Duodenal mucosa (tissue), 2 donors: ENCODE results near the gene CAB39.
A peak's percentile ranks its signal among the peaks of the same experiment; 100 is the strongest.

Source experiments
- H3K27ac ChIP-seq: one replicate; pipeline ENCODE4 v1.7.0; 2013; ENCODE audit warnings: low read depth, low read length
- H3K27me3 ChIP-seq, 2 donors: one replicate each; pipeline ENCODE4 v1.7.0; 2013; ENCODE audit warnings: low read length in 2 of 2, control low read depth in 1 of 2; ENCODE audit not compliant: insufficient read depth in 2 of 2, control insufficient read depth in 1 of 2
- H3K36me3 ChIP-seq, 2 donors: one replicate each; pipeline ENCODE4 v1.7.0; 2013; ENCODE audit warnings: low read length in 2 of 2, control low read depth in 1 of 2; ENCODE audit not compliant: insufficient read depth in 2 of 2, control insufficient read depth in 1 of 2
- H3K4me1 ChIP-seq, 2 donors: one replicate each; pipeline ENCODE4 v1.7.0; 2013; ENCODE audit warnings: low read length in 2 of 2, control low read depth in 1 of 2; ENCODE audit not compliant: insufficient read depth in 2 of 2, control insufficient read depth in 1 of 2
- H3K4me3 ChIP-seq, 2 donors: one replicate each; pipeline ENCODE4 v1.7.0; 2013; ENCODE audit warnings: low read length in 2 of 2, low read depth in 1 of 2
- H3K9ac ChIP-seq, 2 donors: one replicate each; pipeline ENCODE4 v1.7.0; 2013; ENCODE audit warnings: low read length in 2 of 2, low read depth in 1 of 2
- H3K9me3 ChIP-seq, 2 donors: one replicate each; pipeline ENCODE4 v1.7.0; 2013; ENCODE audit warnings: low read length in 2 of 2, control low read depth in 1 of 2; ENCODE audit not compliant: control insufficient read depth in 1 of 2

The CAB39 gene

DNA sequence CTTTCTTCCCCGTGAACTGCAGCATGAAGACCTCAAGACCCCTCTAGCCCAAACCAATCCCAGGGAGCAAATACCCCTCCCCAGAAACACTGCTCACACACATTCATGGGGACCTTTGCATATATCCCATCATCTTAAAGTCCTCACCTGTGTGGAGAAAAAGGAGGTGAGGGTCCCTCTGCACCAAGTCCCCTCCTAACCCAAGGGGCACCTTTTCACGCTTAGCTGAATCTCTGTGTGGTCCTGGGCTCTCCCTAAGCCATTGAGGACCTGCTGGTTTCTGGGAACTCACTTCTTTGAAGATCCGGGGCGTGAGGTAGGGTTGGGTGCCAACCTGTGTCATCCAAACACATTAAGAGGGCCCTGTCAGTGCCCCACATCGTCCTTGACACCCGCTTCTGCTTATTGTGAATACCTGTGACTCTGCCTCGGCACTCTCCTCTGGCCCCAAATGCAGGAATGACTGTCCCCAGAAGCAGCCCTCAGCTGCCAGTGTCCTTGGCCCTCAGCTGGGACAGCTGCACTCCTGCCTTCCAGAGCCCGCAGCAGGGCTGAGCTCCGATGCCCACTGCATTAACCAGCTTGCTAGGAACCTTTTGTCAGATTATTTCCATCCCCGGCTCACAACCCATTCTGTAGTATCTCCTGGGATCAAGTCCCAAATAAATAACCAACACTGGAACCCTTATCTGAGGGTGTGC is 110.8 kb downstream of the CAB39 start:
- Histone ChIP-seq H3K27me3 (peaks cover 8 to 11% of the 10 kb centered on the region in 2 donors), H3K4me1 (no peaks in the 10 kb centered on the region), H3K36me3 (peaks cover 7 to 28% of the 10 kb centered on the region in 2 donors), H3K27ac (no peak overlapping the region), H3K9me3 (no peaks in the 10 kb centered on the region), H3K9ac (no peak overlapping the region), H3K4me3 (no peak overlapping the region)

DNA sequence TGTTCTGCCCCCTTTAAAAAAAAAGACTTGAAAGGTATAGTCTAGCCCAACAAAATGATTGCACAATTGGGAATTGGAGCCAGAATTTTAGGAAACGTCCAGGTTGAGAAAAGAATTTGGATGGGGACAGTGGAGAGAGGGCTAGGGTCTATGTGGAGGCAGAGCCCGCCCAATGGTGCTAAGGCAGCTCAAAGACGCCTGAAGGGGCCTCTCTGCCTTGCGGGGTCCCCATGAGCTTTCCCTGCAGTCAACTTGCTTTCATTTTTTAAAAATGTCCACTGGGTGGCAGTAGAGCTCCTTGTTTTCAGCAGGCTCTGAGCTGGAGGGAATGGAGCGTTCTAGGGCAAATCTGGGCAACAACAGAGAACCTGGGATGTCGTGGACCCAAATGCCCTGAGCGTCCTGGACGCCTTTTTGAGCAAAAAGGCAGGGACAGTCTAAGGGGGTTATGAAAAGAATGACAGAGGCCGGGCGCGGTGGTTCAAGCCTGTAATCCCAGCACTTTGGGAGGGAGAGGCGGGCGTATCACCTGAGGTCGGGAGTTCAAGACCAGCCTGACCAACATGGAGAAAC is 111.8 kb downstream of the CAB39 start:
- Histone ChIP-seq H3K27me3 (peaks cover 8 to 11% of the 10 kb centered on the region in 2 donors), H3K9ac (peak overlapping the region in 1 of 2 donors; percentile 10), H3K4me3 (peak overlapping the region; percentile 54 to 56), H3K27ac (no peak overlapping the region), H3K9me3 (no peaks in the 10 kb centered on the region), H3K36me3 (peaks cover 0 to 19% of the 10 kb centered on the region in 2 donors), H3K4me1 (no peaks in the 10 kb centered on the region)

DNA sequence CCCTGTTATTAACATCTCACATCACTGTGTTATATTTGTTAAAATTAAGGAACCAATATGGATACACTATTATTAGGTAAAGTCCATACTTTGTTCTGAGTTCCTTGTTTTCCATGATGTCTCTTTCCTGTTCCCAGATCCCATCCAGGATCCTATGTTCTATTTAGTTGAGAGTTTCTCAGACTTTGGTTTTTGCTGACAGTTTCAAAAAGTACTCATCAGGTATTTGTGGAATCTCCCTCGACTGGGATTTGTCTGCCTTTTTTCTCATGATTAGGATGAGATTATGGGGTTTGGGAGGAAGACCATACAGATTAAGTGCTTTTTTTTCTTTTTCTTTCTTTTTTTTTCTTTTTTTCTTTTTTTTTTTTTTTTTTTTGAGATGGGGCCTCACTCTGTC is 112.7 kb downstream of the CAB39 start:
- no peak overlapping the region for H3K4me3 ChIP-seq
- no peaks in the 10 kb centered on the region for H3K4me1 ChIP-seq
- peaks cover 0 to 4% of the 10 kb centered on the region in 2 donors for H3K9me3 ChIP-seq
- peaks cover 8 to 11% of the 10 kb centered on the region in 2 donors for H3K27me3 ChIP-seq
- no peak overlapping the region for H3K9ac ChIP-seq
- H3K36me3 ChIP-seq: peaks cover 0 to 18% of the 10 kb centered on the region in 2 donors
- no peak overlapping the region for H3K27ac ChIP-seq

DNA sequence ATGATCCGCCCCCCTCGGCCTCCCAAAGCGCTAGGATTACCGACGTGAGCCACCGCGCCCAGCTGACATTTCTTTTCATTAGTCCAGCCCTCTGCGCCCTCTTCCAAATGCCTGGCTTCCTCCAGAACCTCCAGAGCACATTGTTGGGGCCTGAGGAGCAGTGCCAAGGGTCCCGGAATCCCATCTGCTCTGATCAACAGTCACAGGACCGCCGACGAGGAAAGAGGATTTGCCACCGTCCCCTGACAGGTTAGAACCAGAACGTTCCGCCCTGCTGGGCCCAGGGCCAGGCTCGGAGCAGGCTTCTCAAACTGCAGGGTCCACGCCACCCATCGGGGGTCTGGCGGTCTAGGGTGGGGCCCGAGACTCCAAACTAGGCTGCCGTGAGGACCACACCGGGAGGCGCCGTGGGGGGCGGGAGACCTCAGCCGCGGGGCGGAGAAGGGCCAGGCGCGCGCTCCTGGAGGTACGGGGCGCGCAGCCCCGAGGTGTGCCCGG is 115.2 kb downstream of the CAB39 start:
- Histone ChIP-seq H3K9me3 (peaks cover 0 to 4% of the 10 kb centered on the region in 2 donors), H3K27me3 (peaks cover 8 to 11% of the 10 kb centered on the region in 2 donors), H3K27ac (no peak overlapping the region), H3K4me1 (no peaks in the 10 kb centered on the region), H3K4me3 (peak overlapping the region in 1 of 2 donors; percentile 36), H3K9ac (no peak overlapping the region), H3K36me3 (no peaks in the 10 kb centered on the region)

DNA sequence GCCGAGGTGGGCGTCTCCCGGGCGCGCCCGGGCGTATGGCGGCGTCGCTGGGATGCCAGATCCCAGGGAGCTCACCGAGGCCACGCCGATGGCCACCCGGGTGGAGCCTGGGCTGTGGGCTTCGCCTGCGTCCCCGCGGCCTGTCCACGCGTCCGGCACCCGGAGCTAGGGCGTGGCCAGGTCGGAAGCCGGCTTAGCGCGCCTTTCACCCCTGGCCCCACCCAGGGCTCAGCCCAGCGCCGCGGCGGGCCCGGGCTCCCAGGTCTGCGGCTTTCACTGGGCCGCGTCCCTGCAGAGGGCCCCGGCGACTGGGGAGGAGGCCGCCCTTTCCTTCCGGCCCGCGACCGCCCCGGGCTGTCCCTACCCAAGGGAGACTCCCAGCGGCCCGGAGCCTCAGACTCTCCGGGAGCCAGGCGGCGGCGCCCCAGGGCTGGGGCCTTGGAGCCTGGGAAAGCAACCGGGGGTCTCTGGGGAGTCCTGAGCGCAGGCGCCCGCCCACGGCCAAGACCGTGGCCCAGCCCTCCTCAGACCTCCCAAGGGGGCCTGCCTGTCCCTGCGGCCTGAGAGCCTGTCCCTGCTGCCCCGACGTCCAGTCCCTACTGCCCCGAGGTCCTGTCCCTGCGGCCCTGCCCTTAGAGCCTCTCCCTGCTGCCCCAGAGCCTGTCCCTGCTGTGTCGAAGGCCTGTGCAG is 115.8 kb downstream of the CAB39 start:
- Histone ChIP-seq H3K27me3 (peaks cover 8 to 11% of the 10 kb centered on the region in 2 donors), H3K36me3 (no peaks in the 10 kb centered on the region)

DNA sequence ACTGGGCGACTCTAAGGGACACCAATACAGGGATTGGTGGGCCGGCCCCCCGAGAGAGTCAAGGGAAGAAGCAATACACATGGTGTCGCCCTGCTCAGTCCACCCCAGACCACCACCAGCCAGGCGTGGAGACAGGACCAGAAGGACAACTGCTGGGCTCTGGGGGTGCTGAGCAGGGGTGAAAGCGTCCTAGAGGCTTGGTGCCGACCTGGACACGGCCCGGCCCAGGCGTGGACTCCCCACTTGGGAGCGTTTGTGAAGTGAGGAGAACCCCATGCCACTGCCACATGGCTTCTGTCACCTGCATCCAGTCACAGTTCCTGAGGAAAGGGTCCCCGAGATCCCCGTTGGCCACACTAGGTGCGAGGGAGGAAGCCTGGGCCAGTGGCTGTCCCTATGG is 116.7 kb downstream of the CAB39 start:
- H3K9me3 ChIP-seq: peaks cover 0 to 4% of the 10 kb centered on the region in 2 donors
- no peaks in the 10 kb centered on the region for H3K4me1 ChIP-seq
- no peak overlapping the region for H3K9ac ChIP-seq
- no peak overlapping the region for H3K4me3 ChIP-seq
- peaks cover 8 to 11% of the 10 kb centered on the region in 2 donors for H3K27me3 ChIP-seq
- no peaks in the 10 kb centered on the region for H3K36me3 ChIP-seq
- no peak overlapping the region for H3K27ac ChIP-seq

More for the DNA sequence above, 115.8 kb downstream of the CAB39 start:
- peak overlapping the region in 1 of 2 donors; percentile 36 for H3K4me3 ChIP-seq
- H3K9me3 ChIP-seq: peaks cover 0 to 4% of the 10 kb centered on the region in 2 donors
- no peaks in the 10 kb centered on the region for H3K4me1 ChIP-seq
- no peak overlapping the region for H3K9ac ChIP-seq
- H3K27ac ChIP-seq: no peak overlapping the region

DNA sequence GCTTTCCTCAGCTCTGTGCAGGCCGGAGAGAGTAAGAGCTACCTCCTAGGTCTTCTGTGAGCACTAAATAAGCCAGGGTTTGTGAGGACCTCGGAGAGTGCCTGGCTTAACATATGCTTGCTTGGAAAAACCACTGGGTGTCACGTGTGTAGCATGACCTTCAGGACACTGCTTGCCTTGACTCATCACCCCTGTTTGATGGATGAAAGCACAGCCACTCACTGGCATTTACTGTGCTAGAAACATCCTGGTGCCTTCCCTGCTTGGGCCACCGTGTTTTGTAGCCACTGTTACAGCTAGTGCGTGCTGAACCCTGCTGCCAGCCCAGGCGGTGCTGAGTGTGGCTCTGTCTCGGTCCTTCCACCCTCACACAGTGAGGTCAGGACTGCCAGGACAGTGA is 117.3 kb downstream of the CAB39 start:
- no peak overlapping the region for H3K27ac ChIP-seq
- H3K36me3 ChIP-seq: no peaks in the 10 kb centered on the region
- no peaks in the 10 kb centered on the region for H3K4me1 ChIP-seq
- peaks cover 8 to 11% of the 10 kb centered on the region in 2 donors for H3K27me3 ChIP-seq
- no peak overlapping the region for H3K9ac ChIP-seq
- no peak overlapping the region for H3K4me3 ChIP-seq
- H3K9me3 ChIP-seq: peaks cover 0 to 4% of the 10 kb centered on the region in 2 donors

DNA sequence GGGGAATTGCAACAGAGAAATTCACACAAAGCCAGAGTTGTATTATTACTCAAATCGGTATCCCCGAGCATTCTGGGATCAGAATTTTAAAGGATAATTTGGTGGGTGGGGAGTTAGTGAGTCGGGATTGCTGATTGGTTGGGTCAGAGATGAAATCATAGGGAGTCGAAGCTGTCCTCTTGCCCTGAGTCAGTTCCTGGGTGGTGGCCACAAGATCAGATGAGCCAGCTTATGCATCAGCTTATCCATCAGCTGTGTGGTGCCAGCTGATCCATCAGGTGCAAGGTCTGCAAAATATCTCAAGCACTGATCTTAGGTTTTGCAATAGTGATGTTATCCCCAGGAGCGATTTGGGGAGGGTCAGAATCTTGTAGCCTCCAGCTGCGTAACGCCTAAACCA is 117.8 kb downstream of the CAB39 start:
- peaks cover 0 to 4% of the 10 kb centered on the region in 2 donors for H3K9me3 ChIP-seq
- no peaks in the 10 kb centered on the region for H3K36me3 ChIP-seq
- H3K27me3 ChIP-seq: peaks cover 8 to 11% of the 10 kb centered on the region in 2 donors
- no peak overlapping the region for H3K4me3 ChIP-seq
- no peak overlapping the region for H3K27ac ChIP-seq
- no peak overlapping the region for H3K9ac ChIP-seq
- no peaks in the 10 kb centered on the region for H3K4me1 ChIP-seq

DNA sequence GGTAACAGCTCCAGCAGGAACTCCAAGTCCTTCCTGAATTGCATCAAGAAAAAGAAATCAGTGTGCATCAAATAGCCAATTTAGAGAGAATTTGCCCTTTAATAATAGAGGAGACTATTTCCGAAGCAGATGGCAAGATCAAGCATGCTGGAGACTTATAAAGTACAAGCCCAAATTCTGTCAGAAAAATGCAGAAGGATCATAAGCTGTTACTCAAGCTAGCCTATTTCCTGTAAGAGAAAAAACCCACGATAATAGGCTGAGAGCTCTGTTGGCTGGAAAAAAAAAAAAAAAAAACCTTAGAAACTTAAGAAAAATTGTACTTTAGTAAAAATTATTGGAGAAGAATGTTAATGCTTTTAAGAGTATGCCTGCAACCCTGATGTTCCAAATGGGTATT is 127.7 kb downstream of the CAB39 start:
- no peaks in the 10 kb centered on the region for H3K27me3 ChIP-seq
- no peaks in the 10 kb centered on the region for H3K36me3 ChIP-seq
- H3K9me3 ChIP-seq: peaks cover 0 to 5% of the 10 kb centered on the region in 2 donors
- no peak overlapping the region for H3K4me3 ChIP-seq
- H3K4me1 ChIP-seq: no peaks in the 10 kb centered on the region
- H3K9ac ChIP-seq: no peak overlapping the region
- no peak overlapping the region for H3K27ac ChIP-seq

DNA sequence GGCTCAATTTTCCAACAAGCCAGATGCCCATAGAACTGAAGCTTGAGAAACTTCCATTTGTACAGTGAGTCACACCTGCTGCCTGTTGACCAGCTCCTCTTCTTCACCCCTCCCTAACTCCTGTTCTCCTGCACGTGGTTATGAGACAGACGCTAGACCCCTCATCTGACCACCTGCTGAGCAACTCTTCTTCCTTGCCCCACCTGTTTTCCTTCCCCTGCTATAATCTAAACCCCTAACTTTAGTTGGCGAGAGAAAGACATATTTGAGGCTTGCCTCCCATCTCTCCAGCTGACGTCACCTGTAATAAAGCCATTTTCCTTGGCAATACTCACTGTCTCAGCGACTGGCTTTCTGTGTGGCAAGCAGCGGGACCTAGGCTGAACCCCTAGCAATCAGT is 129.8 kb downstream of the CAB39 start:
- Histone ChIP-seq H3K4me1 (no peaks in the 10 kb centered on the region), H3K36me3 (no peaks in the 10 kb centered on the region), H3K27ac (no peak overlapping the region), H3K9me3 (peaks cover 0 to 5% of the 10 kb centered on the region in 2 donors), H3K4me3 (no peak overlapping the region), H3K27me3 (no peaks in the 10 kb centered on the region), H3K9ac (no peak overlapping the region)
